GM12878 (cell line): ENCODE measurements around the gene ASPDH. TPM values are rescaled to one million over a fixed set of nuclear protein-coding genes. Genes with fewer than 3 reads are reported as not detected.

Experiments used
- ATAC-seq: fragments of 200-7000 bp; cut with Tn5 transposase; 3 replicates; pipeline ENCODE4 v1.9.1; 2020; ENCODE audit warnings: mild to moderate bottlenecking, moderate library complexity
- BruUV-seq: library from RNA; stranded (reverse); fragments of 400-500 nt; replicated peaks from 2 replicates; lab custom pipeline; 2021; lab: Mats Ljungman, UMichigan
- CTCF ChIA-PET: fragments of 300-600 bp; sonication (Branson Sonifier 250); formaldehyde crosslinking; extraction: SDS; loops from one replicate; lab custom pipeline; 2021; ENCODE audit warnings: inconsistent platforms; lab: Yijun Ruan, JAX
- POLR2A ChIA-PET: fragments of 350-600 bp; formaldehyde crosslinking; extraction: SDS; loops from one replicate; lab custom pipeline; 2021; ENCODE audit warnings: inconsistent platforms; lab: Charles Lee
- RAD21 ChIA-PET: fragments of 300-600 bp; sonication (Branson Sonifier 250); formaldehyde crosslinking; loops from one replicate; lab custom pipeline; 2023; ENCODE audit warnings: antibody characterized with exemption; ENCODE audit not compliant: unreplicated experiment; lab: Charles Lee
- SMC1A ChIA-PET: fragments of 300-600 bp; sonication (Branson Sonifier 250); formaldehyde crosslinking; loops from one replicate; lab custom pipeline; 2023; ENCODE audit not compliant: unreplicated experiment, uncharacterized antibody; lab: Charles Lee
- DNase-seq: peaks from one replicate; pipeline ENCODE4 v3.0.0-alpha.2; 2011; ENCODE audit warnings: low read depth, low spot score
- FAIRE-seq: peaks from 3 replicates; lab custom pipeline; 2011; peaks lifted over from hg19 to GRCh38; lab: Jason Lieb, UNC
- H2AFZ ChIP-seq: 2 replicates; pipeline ENCODE4 v1.6.0; 2011; ENCODE audit warnings: low read depth, low read length, control low read depth; ENCODE audit not compliant: control insufficient read depth
- H3K27ac ChIP-seq: 2 replicates; pipeline ENCODE4 v1.5.1; 2011; ENCODE audit warnings: control low read depth; ENCODE audit not compliant: control insufficient read depth, insufficient read depth
- H3K27me3 ChIP-seq, 2 experiments: replicated peaks in 1 of 2; 2 replicates each; pipeline versions ENCODE4 v1.6.0 to v1.6.1; 2011; ENCODE audit warnings: low read length in 1 of 2; ENCODE audit not compliant: control insufficient read depth in 2 of 2, insufficient read depth in 2 of 2
- H3K36me3 ChIP-seq, 2 experiments: 2 replicates each; pipeline ENCODE4 v1.5.1; 2011; ENCODE audit warnings: low read length in 1 of 2; ENCODE audit not compliant: control insufficient read depth in 2 of 2, insufficient read depth in 2 of 2
- H3K4me1 ChIP-seq: 2 replicates; pipeline ENCODE4 v1.6.1; 2011; ENCODE audit warnings: mild to moderate bottlenecking, low read length, moderate library complexity, mixed read lengths; ENCODE audit not compliant: control insufficient read depth, insufficient read depth
- H3K4me2 ChIP-seq: 2 replicates; pipeline ENCODE4 v1.6.0; 2011; ENCODE audit warnings: control low read depth; ENCODE audit not compliant: control insufficient read depth, insufficient read depth
- H3K4me3 ChIP-seq: fragments of 200-600 bp; sonication (generic); 2 replicates; pipeline ENCODE4 v1.5.1; 2016
- H3K79me2 ChIP-seq: 2 replicates; pipeline ENCODE4 v1.6.0; 2011; ENCODE audit warnings: low read length; ENCODE audit not compliant: control insufficient read depth, insufficient read depth
- H3K9ac ChIP-seq: 2 replicates; pipeline ENCODE4 v1.8.0; 2011; ENCODE audit warnings: low read length, control low read depth, mixed read lengths; ENCODE audit not compliant: control insufficient read depth, insufficient read depth
- H3K9me3 ChIP-seq: replicated peaks from 3 replicates; pipeline ENCODE4 v1.5.1; 2011; ENCODE audit warnings: mild to moderate bottlenecking, low read length; ENCODE audit not compliant: control insufficient read depth, insufficient read depth
- H4K20me1 ChIP-seq: 2 replicates; pipeline ENCODE4 v1.6.0; 2011; ENCODE audit not compliant: control insufficient read depth, insufficient read depth
- ETV6 ChIP-seq, 2 experiments: fragments of 450-650 bp in 1 of 2; IDR thresholded peaks in 1 of 2; conservative IDR thresholded peaks in 1 of 2; 2 replicates each; pipeline ENCODE4 v1.6.1; 2014; ENCODE audit warnings: antibody characterized with exemption in 1 of 2, borderline replicate concordance in 1 of 2, low read depth in 1 of 2, mild to moderate bottlenecking in 1 of 2, moderate library complexity in 1 of 2
- HCFC1 ChIP-seq: fragments of 150-350 bp; IDR thresholded peaks from 2 replicates; pipeline ENCODE4 v1.6.1; 2014; ENCODE audit warnings: low read length
- HDAC2 ChIP-seq: fragments of 200-600 bp; sonication (generic); IDR thresholded peaks from 2 replicates; pipeline ENCODE4 v1.6.1; 2017
- NFYB ChIP-seq: IDR thresholded peaks from 2 replicates; pipeline ENCODE4 v1.6.1; 2011; ENCODE audit warnings: low read depth, mild to moderate bottlenecking, low read length, improper control_type of control experiment, moderate library complexity; ENCODE audit not compliant: insufficient read depth
- POLR2AphosphoS2 ChIP-seq: IDR thresholded peaks from 2 replicates; pipeline ENCODE4 v1.6.1; 2011; ENCODE audit warnings: low read depth, mild to moderate bottlenecking, low read length, improper control_type of control experiment, moderate library complexity
- WGBS: methylation state at CpG from one replicate; pipeline ENCODE4 v1.1.6; 2016; ENCODE audit warnings: low lambda C conversion rate; ENCODE audit not compliant: insufficient replicate concordance, insufficient coverage; ENCODE audit errors: missing lambda C conversion rate; 5-methylcytosine and 5-hydroxymethylcytosine counted together
- in situ Hi-C: fragments of 300-500 bp; cut with MboI; formaldehyde crosslinking; loops from 9 replicates; pipeline ENCODE4 v1.14.3; 2018; ENCODE audit warnings: mixed read lengths
- intact Hi-C: fragments of 100-400 bp; cut with micrococcal nuclease; formaldehyde crosslinking; loops from one replicate; pipeline ENCODE4 v1.14.2; 2022; ENCODE audit not compliant: unreplicated experiment
- polyA plus RNA-seq, 11 experiments: library from polyadenylated mRNA; depleted of rRNA in 4 of 11; unstranded in 6 of 11; stranded (reverse) in 5 of 11; fragments of >200 nt; fragmentation: Nextera tagmentation in 4 of 11; fragmentation: Illumina TruSeq in 1 of 11; extraction: Ambion mirVana in 4 of 11; extraction: Trizol in 1 of 11; gene quantifications; 1 replicate in 1 of 11; 2 replicates in 10 of 11; pipeline versions ENCODE4 v1.2.1 to v1.2.3, GENCODE V29; 2011 to 2016; ENCODE audit warnings: inconsistent platforms in 2 of 11, missing spikeins in 2 of 11, low read depth in 1 of 11
- total RNA-seq, 4 experiments: library from RNA; depleted of rRNA in 3 of 4; stranded (reverse); fragments of >200 nt in 3 of 4; fragmentation: Illumina TruSeq in 1 of 4; extraction: Trizol in 1 of 4; gene quantifications; 2 replicates each; pipeline versions ENCODE4 v1.2.1 to v1.2.3, GENCODE V29; 2013 to 2021
- TF ChIP-seq, protein P1 (sequence below): IDR thresholded peaks from 2 replicates; pipeline ENCODE4 v1.6.1; 2011; ENCODE audit warnings: borderline replicate concordance, low read depth, mild to moderate bottlenecking, moderate library complexity, mixed read lengths, low read length; ENCODE audit not compliant: insufficient read depth; ENCODE audit errors: extremely low read length
- TF ChIP-seq, protein P2 (sequence below): IDR thresholded peaks from 2 replicates; pipeline ENCODE4 v1.6.1; 2012; ENCODE audit warnings: low read depth, low read length, improper control_type of control experiment
- TF ChIP-seq, protein P3 (sequence below): fragments of 450-650 bp; IDR thresholded peaks from 2 replicates; pipeline ENCODE4 v1.6.1; 2016; ENCODE audit warnings: mild to moderate bottlenecking

Gene ASPDH
- total and polyA plus RNA-seq, 10 of the 15 experiments (the other 5 are each of a cell fraction or from before 2014, with no cell fraction given): not detected

DNA sequence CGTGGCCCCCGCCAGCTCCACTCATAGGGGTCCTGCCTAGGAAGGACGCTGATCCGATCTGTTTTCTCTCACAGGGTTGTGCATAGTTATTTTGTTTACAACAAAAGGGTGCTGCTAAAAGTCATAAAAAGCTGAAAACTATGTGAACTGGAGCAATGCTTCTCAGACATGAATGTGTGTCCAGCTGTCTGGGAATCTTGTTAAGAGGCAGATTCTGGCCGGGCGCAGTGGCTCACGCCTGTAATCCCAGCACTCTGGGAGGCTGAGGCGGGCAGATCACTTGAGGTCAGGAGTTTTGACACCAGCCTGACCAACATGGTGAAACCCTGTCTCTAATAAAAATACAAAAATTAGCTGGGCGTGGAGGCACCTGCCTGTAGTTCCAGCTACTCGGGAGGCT lies 45.9 kb upstream of the ASPDH start:
- no TSS peak for BruUV-seq
- H3K4me2 ChIP-seq: no peak overlapping the region
- no peaks in the 10 kb centered on the region for H3K36me3 ChIP-seq
- ATAC-seq (no peak), DNase-seq (no peak), FAIRE-seq (no peak)
- H3K9ac ChIP-seq: no peak overlapping the region
- H2AFZ ChIP-seq: no peak overlapping the region
- ChIA-PET CTCF (interaction anchor here (1.2 to 8.5 kb wide), 2 partner anchors 21 to 221 kb away, joined by 3 to 117 read pairs; no protein-coding TSS in a partner anchor), POLR2A (no interaction called here), SMC1A (interaction anchor here (0.7 kb wide), 1 partner anchor 23 kb away, joined by 3 read pairs; no protein-coding TSS in a partner anchor), RAD21 (no interaction called here)
- 16% methylated on average over 10 of the region's 10 CpGs for WGBS
- no peak overlapping the region for H3K4me3 ChIP-seq
- no peak for TF ChIP-seq ETV6 (conservative IDR thresholded peaks at IDR 0.05 in 1 of 2, IDR thresholded peaks at IDR 0.05 in 1 of 2; ENCODE audit: borderline replicate concordance in 1 of 2, low read depth in 1 of 2)
- TF ChIP-seq NFYB: no peak
- TF ChIP-seq HCFC1: no peak
- TF ChIP-seq, protein P1, sequence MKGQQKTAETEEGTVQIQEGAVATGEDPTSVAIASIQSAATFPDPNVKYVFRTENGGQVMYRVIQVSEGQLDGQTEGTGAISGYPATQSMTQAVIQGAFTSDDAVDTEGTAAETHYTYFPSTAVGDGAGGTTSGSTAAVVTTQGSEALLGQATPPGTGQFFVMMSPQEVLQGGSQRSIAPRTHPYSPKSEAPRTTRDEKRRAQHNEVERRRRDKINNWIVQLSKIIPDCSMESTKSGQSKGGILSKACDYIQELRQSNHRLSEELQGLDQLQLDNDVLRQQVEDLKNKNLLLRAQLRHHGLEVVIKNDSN: no peak
- TF ChIP-seq, protein P2, sequence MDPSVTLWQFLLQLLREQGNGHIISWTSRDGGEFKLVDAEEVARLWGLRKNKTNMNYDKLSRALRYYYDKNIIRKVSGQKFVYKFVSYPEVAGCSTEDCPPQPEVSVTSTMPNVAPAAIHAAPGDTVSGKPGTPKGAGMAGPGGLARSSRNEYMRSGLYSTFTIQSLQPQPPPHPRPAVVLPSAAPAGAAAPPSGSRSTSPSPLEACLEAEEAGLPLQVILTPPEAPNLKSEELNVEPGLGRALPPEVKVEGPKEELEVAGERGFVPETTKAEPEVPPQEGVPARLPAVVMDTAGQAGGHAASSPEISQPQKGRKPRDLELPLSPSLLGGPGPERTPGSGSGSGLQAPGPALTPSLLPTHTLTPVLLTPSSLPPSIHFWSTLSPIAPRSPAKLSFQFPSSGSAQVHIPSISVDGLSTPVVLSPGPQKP: no peak
- TF ChIP-seq POLR2AphosphoS2: no peak
- no peak for TF ChIP-seq HDAC2
- TF ChIP-seq, protein P3, sequence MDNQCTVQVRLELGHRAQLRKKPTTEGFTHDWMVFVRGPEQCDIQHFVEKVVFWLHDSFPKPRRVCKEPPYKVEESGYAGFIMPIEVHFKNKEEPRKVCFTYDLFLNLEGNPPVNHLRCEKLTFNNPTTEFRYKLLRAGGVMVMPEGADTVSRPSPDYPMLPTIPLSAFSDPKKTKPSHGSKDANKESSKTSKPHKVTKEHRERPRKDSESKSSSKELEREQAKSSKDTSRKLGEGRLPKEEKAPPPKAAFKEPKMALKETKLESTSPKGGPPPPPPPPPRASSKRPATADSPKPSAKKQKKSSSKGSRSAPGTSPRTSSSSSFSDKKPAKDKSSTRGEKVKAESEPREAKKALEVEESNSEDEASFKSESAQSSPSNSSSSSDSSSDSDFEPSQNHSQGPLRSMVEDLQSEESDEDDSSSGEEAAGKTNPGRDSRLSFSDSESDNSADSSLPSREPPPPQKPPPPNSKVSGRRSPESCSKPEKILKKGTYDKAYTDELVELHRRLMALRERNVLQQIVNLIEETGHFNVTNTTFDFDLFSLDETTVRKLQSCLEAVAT: no peak
- intact Hi-C loops (no loop called here), in situ Hi-C loops (no loop called here)
- H3K9me3 ChIP-seq: no peaks in the 10 kb centered on the region
- H3K79me2 ChIP-seq: no peaks in the 10 kb centered on the region
- no peak overlapping the region for H3K27ac ChIP-seq
- peaks cover 0 to 10% of the 10 kb centered on the region in 2 experiments; a peak in 3 of 4 replicates for H3K27me3 ChIP-seq
- H3K4me1 ChIP-seq: no peaks in the 10 kb centered on the region; the same call in 1 of the 2 replicates
- no peaks in the 10 kb centered on the region for H4K20me1 ChIP-seq
